Type B pancreatic cell (in vitro differentiated cells): ENCODE measurements around the gene TMEM225. TPM values are rescaled to one million over a fixed set of nuclear protein-coding genes. Genes with fewer than 3 reads are reported as not detected.

Experiments used
- DNase-seq: peaks from one replicate; pipeline ENCODE4 v3.0.0; 2021; ENCODE audit warnings: mixed read lengths; ENCODE audit not compliant: unreplicated experiment; ENCODE audit errors: extremely low spot score
- H3K27ac Mint-ChIP-seq: 2 replicates; pipeline ENCODE4 v1.8.0; 2021; ENCODE audit warnings: mild to moderate bottlenecking, mixed read lengths
- H3K27me3 Mint-ChIP-seq: 2 replicates; pipeline ENCODE4 v1.8.0; 2021; ENCODE audit warnings: mixed read lengths
- H3K36me3 Mint-ChIP-seq: 2 replicates; pipeline ENCODE4 v1.8.0; 2021; ENCODE audit warnings: mixed read lengths
- H3K4me1 Mint-ChIP-seq: one replicate; pipeline ENCODE4 v1.8.0; 2021; ENCODE audit warnings: mixed read lengths; ENCODE audit not compliant: unreplicated experiment
- H3K4me3 Mint-ChIP-seq: 2 replicates; pipeline ENCODE4 v1.8.0; 2021; ENCODE audit warnings: mild to moderate bottlenecking, mixed read lengths
- H3K9me3 Mint-ChIP-seq: 2 replicates; pipeline ENCODE4 v1.8.0; 2021; ENCODE audit warnings: mixed read lengths
- total RNA-seq: library from RNA; stranded (reverse); gene quantifications from 2 replicates; pipeline ENCODE4 v1.2.1, GENCODE V29; 2021; ENCODE audit warnings: low replicate concordance
- TF ChIP-seq, protein P1 (sequence below): fragments of 200-600 bp; sonication (generic); conservative IDR thresholded peaks from 2 replicates; pipeline ENCODE4 v1.5.0; 2021; ENCODE audit warnings: antibody characterized with exemption, mild to moderate bottlenecking

TMEM225 gene
- total RNA-seq, 1 donor from 2014 or later = not detected

DNA sequence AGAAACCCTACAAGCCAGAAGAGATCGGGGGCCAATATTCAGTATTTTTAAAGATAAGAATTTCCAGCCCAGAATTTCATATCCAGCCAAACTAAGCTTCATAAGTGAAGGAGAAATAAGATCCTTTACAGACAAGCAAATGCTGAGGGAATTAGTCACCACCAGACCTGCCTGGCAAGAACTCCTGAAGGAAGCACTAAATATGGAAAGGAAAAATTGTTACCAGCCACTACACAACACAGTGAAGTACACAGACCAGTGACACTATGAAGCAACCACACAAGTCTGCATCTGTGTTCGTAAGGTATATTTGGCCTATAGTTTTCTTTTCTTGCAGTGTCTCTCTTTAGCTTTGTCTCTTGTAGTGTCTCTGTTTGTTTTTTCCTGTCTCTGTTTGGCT lies 29.0 kb downstream of the TMEM225 start:
- DNase-seq = no peak
- H3K9me3 Mint-ChIP-seq = no peaks in the 10 kb centered on the region
- H3K4me1 Mint-ChIP-seq = no peaks in the 10 kb centered on the region
- H3K27me3 Mint-ChIP-seq = no peaks in the 10 kb centered on the region
- TF ChIP-seq, protein P1, sequence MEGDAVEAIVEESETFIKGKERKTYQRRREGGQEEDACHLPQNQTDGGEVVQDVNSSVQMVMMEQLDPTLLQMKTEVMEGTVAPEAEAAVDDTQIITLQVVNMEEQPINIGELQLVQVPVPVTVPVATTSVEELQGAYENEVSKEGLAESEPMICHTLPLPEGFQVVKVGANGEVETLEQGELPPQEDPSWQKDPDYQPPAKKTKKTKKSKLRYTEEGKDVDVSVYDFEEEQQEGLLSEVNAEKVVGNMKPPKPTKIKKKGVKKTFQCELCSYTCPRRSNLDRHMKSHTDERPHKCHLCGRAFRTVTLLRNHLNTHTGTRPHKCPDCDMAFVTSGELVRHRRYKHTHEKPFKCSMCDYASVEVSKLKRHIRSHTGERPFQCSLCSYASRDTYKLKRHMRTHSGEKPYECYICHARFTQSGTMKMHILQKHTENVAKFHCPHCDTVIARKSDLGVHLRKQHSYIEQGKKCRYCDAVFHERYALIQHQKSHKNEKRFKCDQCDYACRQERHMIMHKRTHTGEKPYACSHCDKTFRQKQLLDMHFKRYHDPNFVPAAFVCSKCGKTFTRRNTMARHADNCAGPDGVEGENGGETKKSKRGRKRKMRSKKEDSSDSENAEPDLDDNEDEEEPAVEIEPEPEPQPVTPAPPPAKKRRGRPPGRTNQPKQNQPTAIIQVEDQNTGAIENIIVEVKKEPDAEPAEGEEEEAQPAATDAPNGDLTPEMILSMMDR = no peak
- H3K4me3 Mint-ChIP-seq = no peak overlapping the region
- H3K36me3 Mint-ChIP-seq = no peaks in the 10 kb centered on the region
- no peak overlapping the region for H3K27ac Mint-ChIP-seq

DNA sequence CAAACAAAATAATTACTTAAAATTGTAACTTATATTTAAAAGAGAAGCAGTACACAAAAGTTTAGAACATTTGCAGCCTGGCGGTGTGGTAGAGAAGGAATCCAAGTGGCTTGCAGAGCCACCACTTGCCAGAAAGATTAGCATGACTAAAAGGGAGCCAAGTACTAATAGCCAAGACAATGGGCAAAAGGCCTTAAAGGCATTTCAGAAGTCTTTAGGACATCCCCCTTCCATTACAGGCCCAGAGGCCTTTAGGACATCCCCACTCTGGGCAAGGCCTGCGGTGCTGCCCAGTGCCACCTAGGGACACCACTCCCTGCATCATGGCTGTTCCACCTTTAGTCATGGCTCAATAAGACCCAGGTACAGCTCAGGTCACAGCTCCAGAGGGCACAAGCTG lies 32.4 kb downstream of the TMEM225 start:
- Mint-ChIP-seq H3K36me3 (no peaks in the 10 kb centered on the region), H3K27ac (no peak overlapping the region)

DNA sequence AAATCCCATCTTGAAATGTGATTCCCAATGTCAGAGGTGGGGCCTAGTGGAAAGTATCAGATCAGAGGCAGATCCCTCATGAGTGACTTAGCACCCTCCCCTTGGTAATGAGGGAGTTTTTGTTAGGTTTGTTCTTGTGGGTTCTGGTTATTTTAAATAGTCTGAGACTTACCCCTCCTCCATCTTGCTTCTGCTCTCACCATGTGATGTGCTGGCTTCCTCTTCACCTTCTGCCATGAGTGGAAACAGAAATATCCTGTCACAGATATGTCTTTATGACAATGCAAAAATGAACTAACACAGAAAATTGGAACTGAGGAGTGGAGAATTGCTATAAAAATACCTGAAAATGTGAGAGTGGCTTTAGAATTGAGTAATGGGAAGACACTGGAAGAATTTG lies 33.1 kb downstream of the TMEM225 start:
- no peaks in the 10 kb centered on the region for H3K4me1 Mint-ChIP-seq
- H3K4me3 Mint-ChIP-seq = no peak overlapping the region
- H3K27ac Mint-ChIP-seq = no peak overlapping the region
- H3K9me3 Mint-ChIP-seq = no peaks in the 10 kb centered on the region
- peaks cover 13% of the 10 kb centered on the region for H3K27me3 Mint-ChIP-seq
- no peaks in the 10 kb centered on the region for H3K36me3 Mint-ChIP-seq
- DNase-seq = no peak
- TF ChIP-seq, protein P1 = no peak

More for the DNA sequence above, 32.4 kb downstream of the TMEM225 start:
- Mint-ChIP-seq H3K27me3 (peaks cover 11% of the 10 kb centered on the region), H3K4me1 (no peaks in the 10 kb centered on the region), H3K9me3 (no peaks in the 10 kb centered on the region), H3K4me3 (no peak overlapping the region)
- TF ChIP-seq, protein P1 = no peak
- DNase-seq = no peak

DNA sequence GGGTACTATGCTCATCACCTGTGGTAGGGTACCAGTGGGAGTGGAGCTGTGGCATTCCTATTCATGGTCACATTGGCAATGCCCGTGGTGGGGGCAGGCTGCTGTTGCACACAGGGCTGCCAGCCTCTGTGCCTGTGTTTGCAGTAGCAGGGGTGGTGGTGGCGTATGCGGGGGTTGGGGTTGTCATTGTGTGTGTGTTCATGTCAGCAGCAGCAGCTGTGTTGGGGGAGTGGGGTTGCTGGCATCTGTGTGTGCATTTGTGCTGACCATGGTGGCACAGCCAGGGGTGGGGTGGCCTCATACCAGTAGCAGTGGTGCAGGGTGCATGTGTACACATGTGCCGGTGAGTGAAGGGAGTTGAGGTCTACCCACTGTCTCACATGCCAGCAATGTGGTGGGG lies 34.4 kb downstream of the TMEM225 start:
- H3K36me3 Mint-ChIP-seq = no peaks in the 10 kb centered on the region
- no peak overlapping the region for H3K4me3 Mint-ChIP-seq
- peaks cover 13% of the 10 kb centered on the region for H3K27me3 Mint-ChIP-seq
- DNase-seq = no peak
- H3K9me3 Mint-ChIP-seq = no peaks in the 10 kb centered on the region
- H3K27ac Mint-ChIP-seq = no peak overlapping the region
- no peaks in the 10 kb centered on the region for H3K4me1 Mint-ChIP-seq
- TF ChIP-seq, protein P1 = no peak

DNA sequence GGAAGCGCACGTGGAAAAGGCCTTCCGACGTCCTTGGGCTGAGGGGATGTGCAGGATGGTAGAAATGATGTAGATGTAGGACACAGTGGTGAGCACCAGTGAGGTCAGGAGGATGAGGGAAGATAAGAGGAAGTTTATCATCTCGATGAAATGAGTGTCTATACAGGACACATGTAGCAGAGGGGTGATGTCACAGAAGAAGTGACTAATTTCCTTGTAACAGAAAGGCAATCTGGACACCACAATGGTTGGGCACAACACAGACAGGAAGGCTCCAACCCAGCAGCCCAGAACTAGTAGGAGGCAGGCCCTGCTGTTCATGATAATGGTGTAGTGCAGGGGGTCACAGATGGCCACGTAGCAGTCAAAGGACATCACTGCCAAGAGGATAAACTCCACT lies 44.3 kb downstream of the TMEM225 start:
- H3K27me3 Mint-ChIP-seq = no peaks in the 10 kb centered on the region
- TF ChIP-seq, protein P1 = no peak
- no peaks in the 10 kb centered on the region for H3K4me1 Mint-ChIP-seq
- no peaks in the 10 kb centered on the region for H3K9me3 Mint-ChIP-seq
- no peak overlapping the region for H3K4me3 Mint-ChIP-seq
- no peak overlapping the region for H3K27ac Mint-ChIP-seq
- no peaks in the 10 kb centered on the region for H3K36me3 Mint-ChIP-seq
- no peak for DNase-seq

DNA sequence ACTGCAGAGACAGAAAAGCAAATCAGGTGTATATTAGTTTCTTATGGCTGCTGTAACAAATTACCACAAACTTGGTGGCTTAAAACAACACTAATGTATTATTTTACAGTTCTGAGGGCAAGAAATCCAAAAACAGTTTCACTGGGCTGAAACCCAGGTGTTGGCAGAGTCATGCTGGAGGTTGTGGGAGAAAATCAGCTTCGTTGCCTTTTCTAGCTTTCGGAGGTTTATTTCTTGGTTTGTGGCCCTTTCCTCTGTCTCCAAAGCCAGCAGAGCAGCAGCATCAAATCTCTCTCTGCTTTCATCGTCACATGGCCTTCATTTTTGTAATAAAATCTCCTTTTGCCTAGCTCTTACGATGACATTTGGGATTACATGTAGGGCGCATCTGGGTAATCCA lies 46.3 kb downstream of the TMEM225 start:
- Mint-ChIP-seq H3K4me1 (no peaks in the 10 kb centered on the region), H3K4me3 (no peak overlapping the region), H3K9me3 (no peaks in the 10 kb centered on the region), H3K27me3 (no peaks in the 10 kb centered on the region), H3K36me3 (no peaks in the 10 kb centered on the region), H3K27ac (no peak overlapping the region)
- DNase-seq = no peak
- TF ChIP-seq, protein P1 = no peak
